ENCODE measurements around the gene KIF6.

- TF ChIP-seq, protein P1, sequence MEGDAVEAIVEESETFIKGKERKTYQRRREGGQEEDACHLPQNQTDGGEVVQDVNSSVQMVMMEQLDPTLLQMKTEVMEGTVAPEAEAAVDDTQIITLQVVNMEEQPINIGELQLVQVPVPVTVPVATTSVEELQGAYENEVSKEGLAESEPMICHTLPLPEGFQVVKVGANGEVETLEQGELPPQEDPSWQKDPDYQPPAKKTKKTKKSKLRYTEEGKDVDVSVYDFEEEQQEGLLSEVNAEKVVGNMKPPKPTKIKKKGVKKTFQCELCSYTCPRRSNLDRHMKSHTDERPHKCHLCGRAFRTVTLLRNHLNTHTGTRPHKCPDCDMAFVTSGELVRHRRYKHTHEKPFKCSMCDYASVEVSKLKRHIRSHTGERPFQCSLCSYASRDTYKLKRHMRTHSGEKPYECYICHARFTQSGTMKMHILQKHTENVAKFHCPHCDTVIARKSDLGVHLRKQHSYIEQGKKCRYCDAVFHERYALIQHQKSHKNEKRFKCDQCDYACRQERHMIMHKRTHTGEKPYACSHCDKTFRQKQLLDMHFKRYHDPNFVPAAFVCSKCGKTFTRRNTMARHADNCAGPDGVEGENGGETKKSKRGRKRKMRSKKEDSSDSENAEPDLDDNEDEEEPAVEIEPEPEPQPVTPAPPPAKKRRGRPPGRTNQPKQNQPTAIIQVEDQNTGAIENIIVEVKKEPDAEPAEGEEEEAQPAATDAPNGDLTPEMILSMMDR (IDR thresholded peaks at IDR 0.05) = no peak
- TF ChIP-seq TCF7L2 (IDR thresholded peaks at IDR 0.05; ENCODE audit: low read depth, low read length) (no peak), POLR2AphosphoS5 (IDR thresholded peaks at IDR 0.05; ENCODE audit: low read depth, low read length) (no peak), REST (IDR thresholded peaks at IDR 0.05; ENCODE audit: insufficient read depth in 1 of 2, low read depth in 2 of 2, low read length in 1 of 2) (no peak)
These were observed 249.1 kb downstream of the KIF6 start for GRCh38 chr6:39476151-39476550.

All from Panc1 (cell line).